Measurements from ENCODE around the gene KRTAP5-10.
"Not testable (repeated sequence)": the region's sequence is repeated elsewhere in the genome, so short reads cannot be mapped to it uniquely, and the experiment has no call there.

KRTAP5-10 gene

DNA sequence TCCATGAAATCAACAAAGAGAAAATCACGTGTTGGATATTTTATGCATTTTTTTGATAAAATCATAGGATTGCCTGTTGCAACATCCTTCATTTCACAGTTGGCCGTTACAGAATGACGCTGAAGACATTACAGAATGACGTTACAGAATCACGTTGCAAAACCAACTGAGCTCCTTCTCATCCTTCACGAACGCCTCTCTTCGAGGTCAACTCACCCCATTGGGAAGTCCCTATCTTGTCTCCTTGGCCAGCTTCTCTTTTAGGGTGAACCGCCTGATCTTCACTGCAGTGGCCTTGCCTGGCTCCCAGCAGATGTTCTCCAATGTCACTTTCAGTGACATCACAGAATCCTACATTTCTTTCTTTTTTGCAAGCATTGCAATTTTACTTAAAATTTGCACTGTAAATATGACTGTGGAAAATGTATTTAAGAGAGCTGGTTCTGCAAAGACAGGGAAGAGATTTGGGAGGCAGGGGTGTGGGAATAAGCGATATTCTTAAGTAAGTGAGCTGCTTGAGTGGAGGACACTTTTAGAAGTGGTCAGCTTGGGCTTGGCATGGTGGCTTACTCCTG lies 33.2 kb upstream of the KRTAP5-10 start:
- no peak overlapping the region for H4K12ac ChIP-seq (ENCODE audit: low read depth, low read length)
- no peak overlapping the region for H4K91ac ChIP-seq (ENCODE audit: low read depth, low read length)
- H3K14ac ChIP-seq (ENCODE audit: low read length): no peak overlapping the region
- H2AFZ ChIP-seq (ENCODE audit: insufficient read depth, low read length, poor library complexity): no peak overlapping the region
- no peak overlapping the region for H2BK5ac ChIP-seq (ENCODE audit: low read depth, low read length, poor library complexity)
- no peak overlapping the region for H3K4me3 ChIP-seq (ENCODE audit: low read depth, low read length)
- no peak overlapping the region for H3K4ac ChIP-seq (ENCODE audit: low read depth, low read length)
- H3K4me2 ChIP-seq (ENCODE audit: low read length): no peak overlapping the region
- no peaks in the 10 kb centered on the region for H3K27me3 ChIP-seq (ENCODE audit: insufficient read depth, low read length)
- H2BK12ac ChIP-seq (ENCODE audit: low read length): no peak overlapping the region
- no peak overlapping the region for H3K9ac ChIP-seq (ENCODE audit: low read length)
- H3K79me2 ChIP-seq (ENCODE audit: control insufficient read depth, insufficient read depth, low read length, poor library complexity): no peaks in the 10 kb centered on the region
- peak in 1 of 2 donors; percentile 35 for DNase-seq
- no peak overlapping the region for H2AK5ac ChIP-seq (ENCODE audit: low read length)
- H2BK120ac ChIP-seq (ENCODE audit: insufficient read depth, low read length, poor library complexity): no peak overlapping the region
- no peak overlapping the region for H3K27ac ChIP-seq (ENCODE audit: low read depth, low read length)
- H3K36me3 ChIP-seq (ENCODE audit: control insufficient read depth in 1 of 2, insufficient read depth in 2 of 2, low read length in 2 of 2): no peaks in the 10 kb centered on the region
- H3K18ac ChIP-seq (ENCODE audit: low read length): no peak overlapping the region
- no peaks in the 10 kb centered on the region for H3K4me1 ChIP-seq (ENCODE audit: control insufficient read depth in 1 of 2, insufficient read depth in 2 of 2, low read length in 2 of 2)
- H3K9me3 ChIP-seq (ENCODE audit: insufficient read depth, low read depth, low read length): peaks cover 1% of the 10 kb centered on the region
- H3K79me1 ChIP-seq (ENCODE audit: low read length): no peaks in the 10 kb centered on the region
- H3K23ac ChIP-seq (ENCODE audit: low read length): no peak overlapping the region
- no CpG with 5 or more reads among the region's 10 CpGs for WGBS (ENCODE audit: extremely low coverage, insufficient coverage, insufficient read length)
- no peak overlapping the region for H4K8ac ChIP-seq (ENCODE audit: low read depth, low read length)

DNA sequence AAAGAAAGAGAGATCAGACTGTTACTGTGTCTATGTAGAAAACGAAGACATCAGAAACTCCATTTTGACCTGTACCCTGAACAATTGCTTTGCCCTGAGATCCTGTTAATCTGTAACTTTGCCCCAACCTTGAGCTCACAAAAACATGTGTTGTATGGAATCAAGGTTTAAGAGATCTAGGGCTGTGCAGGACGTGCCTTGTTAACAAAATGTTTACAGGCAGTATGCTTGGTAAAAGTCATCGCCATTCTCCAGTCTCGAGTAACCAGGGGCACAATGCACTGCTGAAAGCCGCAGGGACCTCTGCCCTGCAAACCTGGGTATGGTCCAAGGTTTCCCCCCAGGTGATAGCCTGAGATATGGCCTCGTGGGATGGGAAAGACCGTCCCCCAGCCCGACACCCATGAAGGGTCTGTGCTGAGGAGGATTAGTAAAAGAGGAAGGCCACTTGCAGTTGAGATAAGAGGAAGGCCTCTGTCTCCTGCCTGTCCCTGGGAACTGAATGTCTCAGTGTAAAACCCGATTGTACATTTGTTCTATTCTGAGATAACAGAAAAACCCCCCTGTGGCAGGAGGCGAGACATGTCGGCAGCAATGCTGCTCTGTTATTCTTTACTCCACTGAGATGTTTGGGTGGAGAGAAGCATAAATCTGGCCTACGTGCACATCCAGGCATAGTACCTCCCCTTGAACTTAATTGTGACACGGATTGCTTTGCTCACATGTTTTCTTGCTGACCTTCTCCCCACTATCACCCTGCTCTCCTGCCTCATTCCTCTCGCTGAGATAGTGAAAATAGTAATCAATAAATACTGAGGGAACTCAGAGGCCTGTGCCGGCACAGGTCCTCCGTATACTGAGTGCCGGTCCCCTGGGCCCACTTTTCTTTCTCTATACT lies 30.4 kb upstream of the KRTAP5-10 start:
- H2BK5ac ChIP-seq (ENCODE audit: low read depth, low read length, poor library complexity); H3K4me1 ChIP-seq (ENCODE audit: control insufficient read depth in 1 of 2, insufficient read depth in 2 of 2, low read length in 2 of 2): not testable (repeated sequence)

DNA sequence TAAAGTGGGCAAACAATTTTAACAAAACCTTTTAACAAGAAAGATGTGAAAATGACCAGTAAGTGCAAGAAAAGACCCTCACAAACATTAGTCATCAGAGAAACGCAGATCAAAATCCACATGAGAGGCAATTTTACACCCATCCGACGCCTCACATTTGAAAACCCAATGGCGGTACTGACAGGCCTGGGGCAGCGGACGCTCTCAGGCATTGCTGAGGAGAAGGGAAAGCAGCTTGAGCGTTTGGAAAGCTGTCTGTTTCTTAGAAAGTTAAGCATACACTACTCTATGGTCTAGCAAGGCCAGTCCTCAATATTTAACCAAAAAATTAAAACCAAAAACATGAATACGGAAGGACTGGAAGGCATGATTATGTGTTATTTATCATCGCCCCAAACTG lies 29.5 kb upstream of the KRTAP5-10 start:
- WGBS (ENCODE audit: extremely low coverage, insufficient coverage, insufficient read length): no CpG with 5 or more reads among the region's 9 CpGs
- Histone ChIP-seq H3K14ac (ENCODE audit: low read length) (no peak overlapping the region), H3K4me3 (ENCODE audit: low read depth, low read length) (no peak overlapping the region), H3K4ac (ENCODE audit: low read depth, low read length) (no peak overlapping the region), H3K4me1 (ENCODE audit: control insufficient read depth in 1 of 2, insufficient read depth in 2 of 2, low read length in 2 of 2) (no peaks in the 10 kb centered on the region), H3K9ac (ENCODE audit: low read length) (no peak overlapping the region), H4K91ac (ENCODE audit: low read depth, low read length) (no peak overlapping the region), H3K27ac (ENCODE audit: low read depth, low read length) (no peak overlapping the region), H3K27me3 (ENCODE audit: insufficient read depth, low read length) (no peaks in the 10 kb centered on the region), H2BK12ac (ENCODE audit: low read length) (no peak overlapping the region), H3K23ac (ENCODE audit: low read length) (no peak overlapping the region), H4K12ac (ENCODE audit: low read depth, low read length) (no peak overlapping the region), H3K18ac (ENCODE audit: low read length) (no peak overlapping the region), H2AFZ (ENCODE audit: insufficient read depth, low read length, poor library complexity) (no peak overlapping the region), H2BK120ac (ENCODE audit: insufficient read depth, low read length, poor library complexity) (no peak overlapping the region), H3K9me3 (ENCODE audit: insufficient read depth, low read depth, low read length) (peaks cover 1% of the 10 kb centered on the region), H3K36me3 (ENCODE audit: control insufficient read depth in 1 of 2, insufficient read depth in 2 of 2, low read length in 2 of 2) (no peaks in the 10 kb centered on the region), H4K8ac (ENCODE audit: low read depth, low read length) (no peak overlapping the region), H2AK5ac (ENCODE audit: low read length) (no peak overlapping the region), H3K79me2 (ENCODE audit: control insufficient read depth, insufficient read depth, low read length, poor library complexity) (no peaks in the 10 kb centered on the region), H3K79me1 (ENCODE audit: low read length) (no peaks in the 10 kb centered on the region), H3K4me2 (ENCODE audit: low read length) (no peak overlapping the region), H2BK5ac (ENCODE audit: low read depth, low read length, poor library complexity) (no peak overlapping the region)
- DNase-seq: no peak

More for the DNA sequence above, 30.4 kb upstream of the KRTAP5-10 start:
- H3K27me3 ChIP-seq (ENCODE audit: insufficient read depth, low read length); H3K79me1 ChIP-seq (ENCODE audit: low read length); H3K4me3 ChIP-seq (ENCODE audit: low read depth, low read length); H3K79me2 ChIP-seq (ENCODE audit: control insufficient read depth, insufficient read depth, low read length, poor library complexity); H3K23ac ChIP-seq (ENCODE audit: low read length); H4K12ac ChIP-seq (ENCODE audit: low read depth, low read length); H3K9me3 ChIP-seq (ENCODE audit: insufficient read depth, low read depth, low read length); H3K36me3 ChIP-seq (ENCODE audit: control insufficient read depth in 1 of 2, insufficient read depth in 2 of 2, low read length in 2 of 2); DNase-seq; H3K4me2 ChIP-seq (ENCODE audit: low read length); H3K4ac ChIP-seq (ENCODE audit: low read depth, low read length); H3K14ac ChIP-seq (ENCODE audit: low read length); H3K27ac ChIP-seq (ENCODE audit: low read depth, low read length); H4K91ac ChIP-seq (ENCODE audit: low read depth, low read length); H4K8ac ChIP-seq (ENCODE audit: low read depth, low read length); H2BK120ac ChIP-seq (ENCODE audit: insufficient read depth, low read length, poor library complexity); H3K9ac ChIP-seq (ENCODE audit: low read length); H2AFZ ChIP-seq (ENCODE audit: insufficient read depth, low read length, poor library complexity); H2BK12ac ChIP-seq (ENCODE audit: low read length); H2AK5ac ChIP-seq (ENCODE audit: low read length); H3K18ac ChIP-seq (ENCODE audit: low read length): not testable (repeated sequence)
- WGBS (ENCODE audit: extremely low coverage, insufficient coverage, insufficient read length): no CpG with 5 or more reads among the region's 17 CpGs

DNA sequence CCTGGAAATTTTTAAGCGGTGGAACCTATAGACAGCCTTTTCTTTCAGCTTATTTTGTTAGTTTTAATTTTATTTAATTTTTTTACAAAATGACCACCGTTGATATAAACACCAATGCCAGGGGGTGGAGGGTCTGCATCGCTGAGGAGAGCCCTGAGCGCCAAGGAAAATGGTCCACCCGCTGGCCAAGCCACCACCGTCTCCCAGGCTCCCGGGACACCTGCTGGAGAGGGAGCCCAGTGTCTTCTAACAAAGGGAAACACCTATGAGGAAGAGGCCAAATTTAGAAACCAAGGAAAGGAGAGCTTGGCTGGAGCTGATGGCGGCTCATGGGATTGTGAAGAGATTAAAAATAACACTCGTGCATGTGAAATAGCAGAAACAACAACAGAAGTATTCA lies 27.8 kb upstream of the KRTAP5-10 start:
- Histone ChIP-seq H3K4me2 (ENCODE audit: low read length) (no peak overlapping the region), H3K27me3 (ENCODE audit: insufficient read depth, low read length) (no peaks in the 10 kb centered on the region), H2AFZ (ENCODE audit: insufficient read depth, low read length, poor library complexity) (no peak overlapping the region), H3K79me2 (ENCODE audit: control insufficient read depth, insufficient read depth, low read length, poor library complexity) (no peaks in the 10 kb centered on the region), H3K9ac (ENCODE audit: low read length) (no peak overlapping the region), H3K18ac (ENCODE audit: low read length) (no peak overlapping the region), H3K9me3 (ENCODE audit: insufficient read depth, low read depth, low read length) (no peaks in the 10 kb centered on the region), H2AK5ac (ENCODE audit: low read length) (no peak overlapping the region), H3K4me1 (ENCODE audit: control insufficient read depth in 1 of 2, insufficient read depth in 2 of 2, low read length in 2 of 2) (no peaks in the 10 kb centered on the region), H3K36me3 (ENCODE audit: control insufficient read depth in 1 of 2, insufficient read depth in 2 of 2, low read length in 2 of 2) (no peaks in the 10 kb centered on the region), H3K4ac (ENCODE audit: low read depth, low read length) (no peak overlapping the region), H3K27ac (ENCODE audit: low read depth, low read length) (no peak overlapping the region), H4K91ac (ENCODE audit: low read depth, low read length) (no peak overlapping the region), H3K14ac (ENCODE audit: low read length) (no peak overlapping the region), H4K8ac (ENCODE audit: low read depth, low read length) (no peak overlapping the region), H2BK5ac (ENCODE audit: low read depth, low read length, poor library complexity) (no peak overlapping the region), H2BK12ac (ENCODE audit: low read length) (no peak overlapping the region), H3K79me1 (ENCODE audit: low read length) (no peaks in the 10 kb centered on the region), H4K12ac (ENCODE audit: low read depth, low read length) (no peak overlapping the region), H3K23ac (ENCODE audit: low read length) (no peak overlapping the region), H2BK120ac (ENCODE audit: insufficient read depth, low read length, poor library complexity) (no peak overlapping the region), H3K4me3 (ENCODE audit: low read depth, low read length) (no peak overlapping the region)
- no peak for DNase-seq
- WGBS (ENCODE audit: extremely low coverage, insufficient coverage, insufficient read length): no CpG with 5 or more reads among the region's 9 CpGs

Measured in trophoblast cell (in vitro differentiated cells and primary cell).